ENCODE results near the gene DYNLT2.
A peak's percentile ranks its signal among the peaks of the same experiment; 100 is the strongest.
"Not testable (repeated sequence)": the region's sequence is repeated elsewhere in the genome, so short reads cannot be mapped to it uniquely, and the experiment has no call there.

DYNLT2 gene

GRCh38 chr6:169701954-169702839, 49.2 kb downstream of the DYNLT2 start, which contains the start of the genes C6orf120 and WDR27:
TSS of gene C6orf120 (plus strand) at chr6:169702126. CDS start at chr6:169702460, 334 bp downstream.
TSS of gene WDR27 (minus strand) at chr6:169702029. CDS start at chr6:169689005, 13,024 bp downstream.
- DNase-seq (ENCODE audit: extremely low read depth, low read depth) = peak; percentile 84
- TF ChIP-seq CTCF (IDR thresholded peaks at IDR 0.05; ENCODE audit: low read depth, low read length, missing control alignments) = no peak
- H3K4me3 ChIP-seq (replicated peaks; ENCODE audit: low read depth, low read length) = peak within 1 kb of the TSS; percentile 79

- TF ChIP-seq CTCF (IDR thresholded peaks at IDR 0.05; ENCODE audit: low read depth, low read length, missing control alignments) = no peak
- no peak for DNase-seq (ENCODE audit: extremely low read depth, low read depth)
- H3K4me3 ChIP-seq (replicated peaks; ENCODE audit: low read depth, low read length) = peak overlapping the region; percentile 79
Measured at GRCh38 chr6:169701311-169701953, 49.9 kb downstream of the DYNLT2 start.

GRCh38 chr6:169700296-169700695, 51.1 kb downstream of the DYNLT2 start:
- TF ChIP-seq CTCF (IDR thresholded peaks at IDR 0.05; ENCODE audit: low read depth, low read length, missing control alignments) = no peak
- peak overlapping the region; percentile 79 for H3K4me3 ChIP-seq (replicated peaks; ENCODE audit: low read depth, low read length)
- no peak for DNase-seq (ENCODE audit: extremely low read depth, low read depth)

GRCh38 chr6:169697115-169697514, 54.3 kb downstream of the DYNLT2 start:
- not testable (repeated sequence) for H3K4me3 ChIP-seq (replicated peaks; ENCODE audit: low read depth, low read length); DNase-seq (ENCODE audit: extremely low read depth, low read depth)
- TF ChIP-seq CTCF (IDR thresholded peaks at IDR 0.05; ENCODE audit: low read depth, low read length, missing control alignments) = peak; percentile 47

GRCh38 chr6:169695131-169695530, 56.2 kb downstream of the DYNLT2 start:
- H3K4me3 ChIP-seq (replicated peaks; ENCODE audit: low read depth, low read length) = no peak overlapping the region
- no peak for TF ChIP-seq CTCF (IDR thresholded peaks at IDR 0.05; ENCODE audit: low read depth, low read length, missing control alignments)
- no peak for DNase-seq (ENCODE audit: extremely low read depth, low read depth)

- no peak for DNase-seq (ENCODE audit: extremely low read depth, low read depth)
- H3K4me3 ChIP-seq (replicated peaks; ENCODE audit: low read depth, low read length) = no peak overlapping the region
- TF ChIP-seq CTCF (IDR thresholded peaks at IDR 0.05; ENCODE audit: low read depth, low read length, missing control alignments) = no peak
Measured at GRCh38 chr6:169692516-169692915, 58.9 kb downstream of the DYNLT2 start.
